ENCODE results near the gene NR1D1.

The NR1D1 gene

GRCh38 chr17:40075201-40075941 is 25.0 kb downstream of the NR1D1 start:
- H3K4me1 ChIP-seq (ENCODE audit: control insufficient read depth in 2 of 2, insufficient read depth in 2 of 2, low read length in 2 of 2): peaks cover 60 to 64% of the 10 kb centered on the region in 2 donors
- H3K36me3 ChIP-seq (ENCODE audit: control insufficient read depth in 2 of 2, insufficient read depth in 2 of 2, low read length in 2 of 2): peaks cover 9 to 19% of the 10 kb centered on the region in 2 donors
- peak overlapping the region; percentile 96 to 98 for H3K27ac ChIP-seq (ENCODE audit: low read depth in 2 of 2, low read length in 2 of 2)
- H3K27me3 ChIP-seq (ENCODE audit: control insufficient read depth in 2 of 2, insufficient read depth in 2 of 2, low read length in 2 of 2): no peaks in the 10 kb centered on the region
- H3K9ac ChIP-seq (ENCODE audit: low read depth in 1 of 2, low read length in 2 of 2): peak overlapping the region; percentile 53 to 54
- H3K9me3 ChIP-seq (ENCODE audit: control insufficient read depth in 2 of 2, low read length in 2 of 2): no peaks in the 10 kb centered on the region
- H3K4me3 ChIP-seq (ENCODE audit: low read length in 2 of 2): peak overlapping the region; percentile 8 to 10

- Histone ChIP-seq H3K4me1 (ENCODE audit: control insufficient read depth in 2 of 2, insufficient read depth in 2 of 2, low read length in 2 of 2) (peaks cover 65 to 70% of the 10 kb centered on the region in 2 donors), H3K36me3 (ENCODE audit: control insufficient read depth in 2 of 2, insufficient read depth in 2 of 2, low read length in 2 of 2) (peaks cover 9 to 19% of the 10 kb centered on the region in 2 donors), H3K9me3 (ENCODE audit: control insufficient read depth in 2 of 2, low read length in 2 of 2) (no peaks in the 10 kb centered on the region), H3K27ac (ENCODE audit: low read depth in 2 of 2, low read length in 2 of 2) (peak overlapping the region; percentile 96 to 98), H3K9ac (ENCODE audit: low read depth in 1 of 2, low read length in 2 of 2) (peak overlapping the region; percentile 53 to 54), H3K27me3 (ENCODE audit: control insufficient read depth in 2 of 2, insufficient read depth in 2 of 2, low read length in 2 of 2) (no peaks in the 10 kb centered on the region), H3K4me3 (ENCODE audit: low read length in 2 of 2) (no peak overlapping the region)
Observed at GRCh38 chr17:40074871-40075200, 25.6 kb downstream of the NR1D1 start.

- Histone ChIP-seq H3K4me3 (ENCODE audit: low read length in 2 of 2) (no peak overlapping the region), H3K36me3 (ENCODE audit: control insufficient read depth in 2 of 2, insufficient read depth in 2 of 2, low read length in 2 of 2) (peaks cover 9 to 19% of the 10 kb centered on the region in 2 donors), H3K9ac (ENCODE audit: low read depth in 1 of 2, low read length in 2 of 2) (no peak overlapping the region), H3K4me1 (ENCODE audit: control insufficient read depth in 2 of 2, insufficient read depth in 2 of 2, low read length in 2 of 2) (peaks cover 72 to 76% of the 10 kb centered on the region in 2 donors), H3K27me3 (ENCODE audit: control insufficient read depth in 2 of 2, insufficient read depth in 2 of 2, low read length in 2 of 2) (no peaks in the 10 kb centered on the region), H3K27ac (ENCODE audit: low read depth in 2 of 2, low read length in 2 of 2) (peak overlapping the region; percentile 96 to 98), H3K9me3 (ENCODE audit: control insufficient read depth in 2 of 2, low read length in 2 of 2) (no peaks in the 10 kb centered on the region)
Observed at GRCh38 chr17:40074175-40074512, 26.2 kb downstream of the NR1D1 start.

GRCh38 chr17:40073454-40074174 is 26.8 kb downstream of the NR1D1 start:
- H3K27ac ChIP-seq (ENCODE audit: low read depth in 2 of 2, low read length in 2 of 2): peak overlapping the region; percentile 96 to 98
- no peaks in the 10 kb centered on the region for H3K27me3 ChIP-seq (ENCODE audit: control insufficient read depth in 2 of 2, insufficient read depth in 2 of 2, low read length in 2 of 2)
- H3K4me1 ChIP-seq (ENCODE audit: control insufficient read depth in 2 of 2, insufficient read depth in 2 of 2, low read length in 2 of 2): peaks cover 75 to 82% of the 10 kb centered on the region in 2 donors
- peak overlapping the region in 1 of 2 donors; percentile 71 for H3K9ac ChIP-seq (ENCODE audit: low read depth in 1 of 2, low read length in 2 of 2)
- H3K36me3 ChIP-seq (ENCODE audit: control insufficient read depth in 2 of 2, insufficient read depth in 2 of 2, low read length in 2 of 2): peaks cover 6 to 17% of the 10 kb centered on the region in 2 donors
- H3K9me3 ChIP-seq (ENCODE audit: control insufficient read depth in 2 of 2, low read length in 2 of 2): no peaks in the 10 kb centered on the region
- H3K4me3 ChIP-seq (ENCODE audit: low read length in 2 of 2): peak overlapping the region; percentile 7 to 23

GRCh38 chr17:40072735-40073346 is 27.5 kb downstream of the NR1D1 start:
- peak overlapping the region; percentile 71 to 72 for H3K9ac ChIP-seq (ENCODE audit: low read depth in 1 of 2, low read length in 2 of 2)
- H3K36me3 ChIP-seq (ENCODE audit: control insufficient read depth in 2 of 2, insufficient read depth in 2 of 2, low read length in 2 of 2): peaks cover 6 to 12% of the 10 kb centered on the region in 2 donors
- peak overlapping the region; percentile 7 to 27 for H3K4me3 ChIP-seq (ENCODE audit: low read length in 2 of 2)

GRCh38 chr17:40072040-40072734 is 28.2 kb downstream of the NR1D1 start:
- peak overlapping the region; percentile 96 to 98 for H3K27ac ChIP-seq (ENCODE audit: low read depth in 2 of 2, low read length in 2 of 2)
- peak overlapping the region; percentile 71 to 72 for H3K9ac ChIP-seq (ENCODE audit: low read depth in 1 of 2, low read length in 2 of 2)
- H3K36me3 ChIP-seq (ENCODE audit: control insufficient read depth in 2 of 2, insufficient read depth in 2 of 2, low read length in 2 of 2): peaks cover 3 to 10% of the 10 kb centered on the region in 2 donors
- no peaks in the 10 kb centered on the region for H3K27me3 ChIP-seq (ENCODE audit: control insufficient read depth in 2 of 2, insufficient read depth in 2 of 2, low read length in 2 of 2)
- no peaks in the 10 kb centered on the region for H3K9me3 ChIP-seq (ENCODE audit: control insufficient read depth in 2 of 2, low read length in 2 of 2)
- peaks cover 84 to 91% of the 10 kb centered on the region in 2 donors for H3K4me1 ChIP-seq (ENCODE audit: control insufficient read depth in 2 of 2, insufficient read depth in 2 of 2, low read length in 2 of 2)
- H3K4me3 ChIP-seq (ENCODE audit: low read length in 2 of 2): peak overlapping the region; percentile 27 to 48

More at GRCh38 chr17:40072735-40073346, 27.5 kb downstream of the NR1D1 start:
- Histone ChIP-seq H3K4me1 (ENCODE audit: control insufficient read depth in 2 of 2, insufficient read depth in 2 of 2, low read length in 2 of 2) (peaks cover 81 to 89% of the 10 kb centered on the region in 2 donors), H3K9me3 (ENCODE audit: control insufficient read depth in 2 of 2, low read length in 2 of 2) (no peaks in the 10 kb centered on the region), H3K27ac (ENCODE audit: low read depth in 2 of 2, low read length in 2 of 2) (peak overlapping the region; percentile 96 to 98), H3K27me3 (ENCODE audit: control insufficient read depth in 2 of 2, insufficient read depth in 2 of 2, low read length in 2 of 2) (no peaks in the 10 kb centered on the region)

- Histone ChIP-seq H3K9ac (ENCODE audit: low read depth in 1 of 2, low read length in 2 of 2) (peak overlapping the region; percentile 71 to 72), H3K27me3 (ENCODE audit: control insufficient read depth in 2 of 2, insufficient read depth in 2 of 2, low read length in 2 of 2) (no peaks in the 10 kb centered on the region), H3K9me3 (ENCODE audit: control insufficient read depth in 2 of 2, low read length in 2 of 2) (no peaks in the 10 kb centered on the region), H3K4me1 (ENCODE audit: control insufficient read depth in 2 of 2, insufficient read depth in 2 of 2, low read length in 2 of 2) (peaks cover 83 to 90% of the 10 kb centered on the region in 2 donors), H3K27ac (ENCODE audit: low read depth in 2 of 2, low read length in 2 of 2) (peak overlapping the region; percentile 96 to 98), H3K4me3 (ENCODE audit: low read length in 2 of 2) (peak overlapping the region; percentile 48 to 62), H3K36me3 (ENCODE audit: control insufficient read depth in 2 of 2, insufficient read depth in 2 of 2, low read length in 2 of 2) (peaks cover 0 to 7% of the 10 kb centered on the region in 2 donors)
Observed at GRCh38 chr17:40071313-40072039, 28.9 kb downstream of the NR1D1 start.

GRCh38 chr17:40070709-40071312 is 29.6 kb downstream of the NR1D1 start:
- H3K4me1 ChIP-seq (ENCODE audit: control insufficient read depth in 2 of 2, insufficient read depth in 2 of 2, low read length in 2 of 2): peaks cover 81 to 89% of the 10 kb centered on the region in 2 donors

More at GRCh38 chr17:40070709-40071312, 29.6 kb downstream of the NR1D1 start:
- H3K36me3 ChIP-seq (ENCODE audit: control insufficient read depth in 2 of 2, insufficient read depth in 2 of 2, low read length in 2 of 2): peaks cover 0 to 4% of the 10 kb centered on the region in 2 donors
- peak overlapping the region; percentile 71 to 72 for H3K9ac ChIP-seq (ENCODE audit: low read depth in 1 of 2, low read length in 2 of 2)
- H3K4me3 ChIP-seq (ENCODE audit: low read length in 2 of 2): peak overlapping the region; percentile 48 to 62
- no peaks in the 10 kb centered on the region for H3K27me3 ChIP-seq (ENCODE audit: control insufficient read depth in 2 of 2, insufficient read depth in 2 of 2, low read length in 2 of 2)
- no peaks in the 10 kb centered on the region for H3K9me3 ChIP-seq (ENCODE audit: control insufficient read depth in 2 of 2, low read length in 2 of 2)
- H3K27ac ChIP-seq (ENCODE audit: low read depth in 2 of 2, low read length in 2 of 2): peak overlapping the region; percentile 96 to 98
